Body of pancreas (tissue), 4 donors: ENCODE results near the gene PRRT1.

ENCODE experiments used
- POLR2A ChIP-seq, 3 donors: fragments of 450-650 bp; IDR thresholded peaks; one replicate each; pipeline ENCODE4 v1.6.1; 2016; ENCODE audit warnings: antibody characterized with exemption in 3 of 3, mild to moderate bottlenecking in 2 of 3
- TF ChIP-seq, protein P1 (sequence below), 7 experiments: fragments of 450-650 bp in 4 of 7; fragments of 200-600 bp in 3 of 7; sonication (generic) in 3 of 7; IDR thresholded peaks; one replicate each; pipeline ENCODE4 v1.5.1; 2016 to 2019; ENCODE audit warnings: antibody characterized with exemption in 7 of 7

DNA sequence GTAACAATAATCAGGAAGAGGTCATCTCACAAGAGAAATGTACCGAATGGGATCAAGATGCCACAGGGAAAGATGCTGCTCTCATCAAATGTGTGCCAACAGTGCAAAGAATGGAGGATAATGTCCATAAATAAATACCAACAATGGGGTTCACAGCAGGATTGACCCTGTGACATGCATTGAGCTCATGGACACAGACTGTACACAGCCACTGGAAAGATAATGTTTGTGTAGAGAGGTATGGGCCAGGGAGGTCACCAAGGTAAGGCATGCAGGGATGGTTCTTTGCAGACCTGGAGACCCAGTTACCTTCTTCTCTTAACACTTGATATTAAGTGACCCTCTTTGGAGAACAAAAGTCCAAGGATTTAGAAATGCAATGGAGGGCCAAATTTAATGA is 22.7 kb upstream of the PRRT1 start:
- TF ChIP-seq, protein P1, sequence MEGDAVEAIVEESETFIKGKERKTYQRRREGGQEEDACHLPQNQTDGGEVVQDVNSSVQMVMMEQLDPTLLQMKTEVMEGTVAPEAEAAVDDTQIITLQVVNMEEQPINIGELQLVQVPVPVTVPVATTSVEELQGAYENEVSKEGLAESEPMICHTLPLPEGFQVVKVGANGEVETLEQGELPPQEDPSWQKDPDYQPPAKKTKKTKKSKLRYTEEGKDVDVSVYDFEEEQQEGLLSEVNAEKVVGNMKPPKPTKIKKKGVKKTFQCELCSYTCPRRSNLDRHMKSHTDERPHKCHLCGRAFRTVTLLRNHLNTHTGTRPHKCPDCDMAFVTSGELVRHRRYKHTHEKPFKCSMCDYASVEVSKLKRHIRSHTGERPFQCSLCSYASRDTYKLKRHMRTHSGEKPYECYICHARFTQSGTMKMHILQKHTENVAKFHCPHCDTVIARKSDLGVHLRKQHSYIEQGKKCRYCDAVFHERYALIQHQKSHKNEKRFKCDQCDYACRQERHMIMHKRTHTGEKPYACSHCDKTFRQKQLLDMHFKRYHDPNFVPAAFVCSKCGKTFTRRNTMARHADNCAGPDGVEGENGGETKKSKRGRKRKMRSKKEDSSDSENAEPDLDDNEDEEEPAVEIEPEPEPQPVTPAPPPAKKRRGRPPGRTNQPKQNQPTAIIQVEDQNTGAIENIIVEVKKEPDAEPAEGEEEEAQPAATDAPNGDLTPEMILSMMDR (IDR thresholded peaks at IDR 0.05) = no peak
- no peak for TF ChIP-seq POLR2A (IDR thresholded peaks at IDR 0.05)
